GM21576 (cell line): ENCODE results near the gene JMJD7.

Experiments used
- ATAC-seq: cut with Tn5 transposase; IDR thresholded peaks from one replicate; pipeline ENCODE4 v1.9.1; 2021; ENCODE audit warnings: mild to moderate bottlenecking, moderate library complexity; ENCODE audit not compliant: unreplicated experiment

JMJD7 gene

DNA sequence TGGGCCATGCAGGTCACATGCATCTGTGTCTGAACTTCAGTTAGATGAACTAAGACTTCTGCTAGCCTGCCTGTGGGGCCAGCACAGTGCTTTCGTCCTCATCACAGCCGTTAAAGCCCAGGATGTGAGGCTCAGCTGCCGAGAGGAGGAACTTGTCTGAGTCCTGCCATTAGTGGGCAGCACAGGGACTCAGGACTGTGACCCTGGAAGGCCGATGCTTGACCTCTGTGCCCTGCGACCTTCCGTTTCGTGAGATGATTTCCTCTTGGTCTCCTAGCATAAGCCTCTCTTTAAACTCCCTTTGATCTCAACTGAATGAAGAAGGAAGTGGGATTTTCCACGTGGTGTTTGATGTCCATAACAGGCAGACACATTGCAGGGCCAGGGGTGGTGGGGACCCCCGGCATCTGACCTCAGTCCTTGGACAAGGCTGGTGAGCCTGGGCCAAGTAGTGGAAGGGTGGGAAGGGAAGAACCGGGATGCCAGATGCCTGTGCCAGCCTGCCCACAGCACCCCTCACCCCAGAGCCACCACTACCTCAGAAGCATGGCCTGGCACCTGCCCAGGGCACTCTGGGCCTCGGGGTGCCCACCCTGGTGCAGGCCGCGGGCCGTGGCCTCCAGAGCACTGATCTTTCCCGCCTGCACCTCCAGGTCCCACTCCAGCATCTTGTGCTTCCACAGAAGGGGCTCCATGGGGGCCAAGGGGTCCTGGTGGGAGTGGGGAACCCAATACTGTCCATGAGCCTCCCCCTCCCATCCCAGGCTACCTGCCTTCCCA lies 32.3 kb downstream of the JMJD7 start:
- no peak for ATAC-seq

DNA sequence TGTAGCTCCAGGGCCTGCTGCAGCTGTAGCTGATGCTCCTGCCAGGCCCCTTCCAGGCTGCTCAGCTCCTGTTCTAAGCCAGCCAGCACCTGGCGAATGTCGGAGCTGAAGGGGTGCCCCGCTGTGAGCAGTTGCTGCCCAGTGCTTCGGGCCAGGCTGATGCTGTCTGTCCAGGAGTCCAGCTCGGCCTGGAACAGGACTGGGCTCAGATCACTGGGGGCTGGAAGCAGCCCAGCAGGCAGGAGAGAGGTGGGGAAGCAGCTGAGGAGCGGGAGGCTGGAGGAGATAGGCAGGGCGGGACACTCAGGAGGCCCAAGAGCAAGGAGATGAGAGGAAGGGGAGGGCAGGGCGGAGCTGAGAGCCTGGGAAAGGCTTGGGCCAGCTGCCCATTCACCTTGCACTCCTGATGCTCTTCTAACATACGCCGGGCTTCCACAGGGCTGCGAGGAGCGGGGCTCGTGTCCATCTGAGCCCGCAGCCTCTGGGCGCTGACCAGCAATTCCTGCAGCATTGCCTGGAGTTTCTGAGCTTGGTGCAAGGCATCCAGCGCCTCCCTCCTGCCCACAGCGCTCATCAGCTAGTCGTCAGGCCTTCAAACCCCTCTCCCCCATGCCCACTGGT lies 34.0 kb downstream of the JMJD7 start:
- no peak for ATAC-seq

- ATAC-seq = no peak
These were observed 34.7 kb downstream of the JMJD7 start for GRCh38 chr15:41862515-41863116.

DNA sequence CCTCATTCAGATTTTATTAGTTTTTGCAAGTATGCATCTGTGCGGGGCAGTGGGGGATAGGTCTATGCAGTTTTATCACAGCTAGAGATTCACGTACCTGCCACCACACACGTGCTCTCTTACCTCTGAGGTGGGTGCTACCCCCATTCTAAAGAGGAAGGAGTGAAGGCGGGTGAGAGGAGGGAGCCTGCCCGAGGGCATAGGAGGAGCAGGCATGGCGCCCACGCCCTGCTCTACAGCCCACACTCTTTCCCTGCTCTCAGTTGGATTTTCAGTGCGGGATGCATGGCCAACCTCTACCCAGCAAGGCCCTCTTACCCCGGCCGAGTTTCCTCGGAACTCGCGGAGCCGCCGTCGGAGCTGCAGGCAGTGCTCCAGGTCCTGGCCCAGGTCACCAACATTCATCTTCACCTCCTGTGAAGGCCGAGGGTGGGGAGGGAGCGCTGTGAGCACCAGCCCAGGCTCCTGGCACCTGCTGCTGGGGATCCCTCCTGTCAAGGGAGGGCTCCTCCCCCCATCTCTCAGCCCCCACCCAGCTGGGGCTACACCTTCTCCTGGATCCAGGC lies 37.7 kb downstream of the JMJD7 start:
- no peak for ATAC-seq

DNA sequence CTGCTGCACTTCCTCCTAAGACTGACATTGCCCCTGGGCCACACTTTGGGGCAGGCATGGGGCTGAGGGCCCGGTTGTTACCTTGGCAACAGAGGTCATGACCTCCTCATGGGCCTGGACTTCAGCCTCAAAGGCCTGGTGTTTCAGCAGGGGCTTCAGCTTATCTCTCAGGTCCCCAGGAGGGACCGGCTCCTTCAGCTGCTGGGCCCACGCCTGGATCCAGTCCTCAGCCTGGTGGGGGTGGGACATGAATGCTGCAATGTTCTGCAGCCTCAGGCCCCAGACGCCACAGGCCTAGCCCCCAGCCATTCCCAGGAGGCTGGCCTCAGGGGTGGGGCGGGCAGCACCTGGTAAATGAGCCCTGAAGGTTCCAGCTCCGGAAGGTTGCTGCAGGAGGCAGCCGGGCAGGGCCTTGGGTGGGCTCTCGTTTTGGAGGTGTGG lies 38.4 kb downstream of the JMJD7 start:
- no peak for ATAC-seq

GRCh38 chr15:41866872-41867579 lies 39.1 kb downstream of the JMJD7 start:
- no peak for ATAC-seq

- ATAC-seq = no peak
These were observed 40.4 kb downstream of the JMJD7 start for GRCh38 chr15:41868321-41868720.

- no peak for ATAC-seq
These were observed 42.1 kb downstream of the JMJD7 start for GRCh38 chr15:41869770-41870688.

DNA sequence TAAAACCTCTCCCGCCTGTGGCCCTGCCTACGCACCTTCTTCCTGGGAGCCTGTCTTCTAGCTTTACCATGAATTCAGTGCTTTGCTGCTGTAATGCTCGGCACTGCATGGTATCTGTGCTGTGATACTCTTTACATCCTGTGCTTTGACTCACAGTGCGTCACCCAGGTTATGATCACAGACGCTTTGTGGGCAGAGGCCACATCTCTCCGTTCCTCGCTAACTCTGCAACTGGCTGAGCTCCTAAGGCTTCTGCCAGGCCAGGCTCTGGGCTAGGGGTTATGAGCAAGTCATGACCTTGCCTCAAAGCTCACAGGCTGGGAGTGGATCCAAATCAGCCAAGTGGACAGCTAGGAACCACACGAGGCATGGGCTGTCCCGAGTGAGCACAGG lies 42.8 kb downstream of the JMJD7 start:
- no peak for ATAC-seq

GRCh38 chr15:41871175-41871905 lies 43.4 kb downstream of the JMJD7 start:
- no peak for ATAC-seq

- ATAC-seq = no peak
These were observed 44.4 kb downstream of the JMJD7 start for GRCh38 chr15:41872166-41872747.

DNA sequence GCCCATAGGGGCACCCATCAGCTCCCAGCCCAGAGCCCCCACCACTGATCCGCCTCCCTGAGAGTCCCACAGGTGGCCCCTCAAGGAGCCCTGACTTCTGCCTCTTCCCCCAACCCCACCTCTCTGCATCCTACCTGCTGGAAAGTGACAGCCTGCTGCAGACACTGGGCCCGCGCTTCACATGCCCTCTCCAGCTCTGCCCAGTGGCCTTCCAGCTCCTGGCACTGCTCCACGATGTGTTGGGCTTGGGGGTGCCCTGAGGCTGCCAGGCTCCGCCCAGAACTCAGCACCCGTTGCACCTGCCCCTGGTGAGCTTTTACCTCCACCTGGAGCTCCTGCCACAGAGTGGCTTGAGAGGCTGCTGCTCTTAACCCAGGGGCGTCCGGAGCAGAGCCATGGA lies 45.8 kb downstream of the JMJD7 start:
- no peak for ATAC-seq

- no peak for ATAC-seq
These were observed 46.8 kb downstream of the JMJD7 start for GRCh38 chr15:41874736-41875135.

DNA sequence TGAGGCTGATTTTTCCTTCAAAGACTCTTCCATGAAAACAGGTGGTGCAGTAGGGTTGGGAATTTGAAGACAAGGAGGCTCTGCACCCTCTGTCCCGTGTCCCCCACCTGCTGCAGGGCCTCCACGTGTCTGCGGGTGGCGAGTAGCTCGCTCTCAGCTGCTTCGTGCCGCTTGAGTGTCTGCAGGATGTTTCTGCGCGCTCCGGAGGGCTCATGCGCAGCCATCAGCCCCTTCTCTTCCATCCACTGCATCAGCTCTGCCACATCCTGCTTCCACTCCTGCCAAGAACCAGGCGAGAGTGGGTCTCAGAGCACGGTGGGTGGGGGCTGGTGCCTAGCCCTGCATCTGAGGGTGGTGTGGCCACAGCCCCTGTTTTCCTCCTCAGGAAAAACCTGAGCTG lies 48.1 kb downstream of the JMJD7 start:
- no peak for ATAC-seq

DNA sequence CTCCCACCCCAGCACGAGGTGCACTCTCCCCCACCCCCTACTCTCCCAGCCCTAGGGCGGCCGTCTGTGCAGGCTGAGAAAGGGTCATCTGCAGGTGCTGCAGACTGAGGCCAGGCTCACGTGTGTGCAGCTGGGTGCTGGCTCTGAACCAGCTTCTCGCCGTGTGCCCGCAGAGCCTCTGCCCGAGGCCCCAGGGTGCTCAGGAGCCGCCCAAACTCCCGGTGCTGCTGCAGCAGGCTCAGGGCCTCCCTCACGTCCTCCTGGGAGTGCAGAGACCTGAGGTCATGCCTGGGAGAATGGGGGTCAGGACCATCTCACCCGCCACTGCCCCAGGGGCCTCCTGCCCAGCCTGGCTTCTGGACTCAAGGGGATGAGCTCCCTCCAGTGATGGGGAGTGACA lies 48.8 kb downstream of the JMJD7 start:
- ATAC-seq = no peak

DNA sequence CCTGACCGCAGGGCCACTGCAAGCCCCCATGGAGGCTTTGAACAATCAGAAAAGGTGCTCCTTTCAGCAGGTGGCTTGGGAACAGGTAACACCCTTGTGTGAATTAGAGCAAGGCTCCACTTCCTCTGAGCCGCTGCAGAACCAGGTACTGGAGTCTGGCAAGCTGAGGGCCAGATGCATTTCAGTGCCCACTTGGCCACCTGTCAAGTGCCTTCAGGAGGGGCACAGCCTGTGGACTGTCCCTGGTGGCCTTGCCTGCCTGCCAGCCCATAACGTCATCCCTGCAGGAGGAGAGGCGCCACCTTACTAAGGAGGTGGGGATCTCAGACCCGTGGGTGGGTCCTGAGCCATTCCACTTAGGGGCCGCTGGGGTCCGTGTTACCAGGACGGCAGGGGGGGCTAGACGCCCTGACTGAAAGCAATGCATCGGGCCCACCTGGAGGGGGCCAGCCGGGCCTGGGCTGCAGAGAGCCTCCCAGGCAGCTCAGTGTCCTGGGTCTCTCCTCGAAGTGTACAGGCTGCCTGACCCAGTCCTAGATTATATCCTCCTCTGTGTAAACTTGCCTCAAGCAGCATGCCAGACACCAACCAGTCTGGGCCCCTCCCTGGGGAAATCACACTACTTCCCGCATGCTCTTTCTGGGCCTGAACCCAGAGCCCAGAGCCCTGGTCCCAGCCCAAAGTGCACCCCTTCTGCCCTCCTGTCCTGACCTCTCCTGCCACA lies 49.9 kb downstream of the JMJD7 start:
- no peak for ATAC-seq

DNA sequence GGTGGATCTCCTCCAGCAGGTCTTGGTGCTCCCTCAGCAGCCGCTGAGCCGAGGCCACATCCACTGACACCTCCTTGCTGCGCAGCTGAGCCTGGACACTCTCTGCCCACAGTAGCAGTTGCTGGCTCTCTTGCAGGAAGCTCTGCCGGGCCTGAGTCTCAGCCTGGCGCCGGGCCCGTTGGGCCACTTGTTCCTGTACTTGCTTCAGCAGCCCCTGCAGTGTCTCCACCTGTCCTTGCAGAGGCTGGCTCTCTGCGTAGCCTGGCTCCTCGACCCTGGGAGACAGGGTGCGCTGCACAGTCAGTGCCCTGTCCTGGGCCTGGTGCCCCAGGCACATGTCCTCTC lies 50.4 kb downstream of the JMJD7 start:
- ATAC-seq = no peak

- no peak for ATAC-seq
These were observed 51.5 kb downstream of the JMJD7 start for GRCh38 chr15:41879321-41879845.
